ENCODE data around the gene CACFD1. TPM values are rescaled to one million over a fixed set of nuclear protein-coding genes. Genes with fewer than 3 reads are reported as not detected.

Gene CACFD1
- total RNA-seq, 4 donors from 2014 or later, result 6.8 to 11.6 (median 9.4) TPM

DNA sequence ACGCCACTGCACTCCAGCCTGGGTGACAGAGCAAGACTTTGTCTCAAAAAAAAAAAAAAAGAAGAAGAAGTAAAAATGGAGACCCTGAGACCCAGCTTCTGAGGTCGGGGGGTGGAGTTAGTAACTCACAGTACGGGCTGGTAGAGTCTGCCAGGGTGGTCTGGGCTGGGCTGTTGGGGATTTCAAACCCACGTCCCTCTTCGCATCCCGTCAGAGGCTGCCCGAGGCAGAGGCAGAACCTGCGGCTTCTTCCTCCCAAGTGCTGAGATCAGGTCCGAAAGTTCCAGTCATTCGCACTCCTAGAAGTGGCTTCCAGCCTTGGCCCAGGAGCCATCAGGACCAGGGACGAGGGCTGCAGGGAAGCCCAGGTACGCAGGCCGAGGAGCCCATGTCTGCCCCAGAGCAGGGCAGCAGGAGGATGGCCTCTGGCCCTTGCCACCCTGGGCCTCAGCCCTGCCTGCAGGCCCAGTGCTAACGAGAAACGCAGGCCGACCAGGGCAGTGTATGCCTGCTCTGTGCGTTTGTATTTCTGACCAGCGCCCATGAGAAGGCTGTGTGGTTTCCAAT lies 29.0 kb downstream of the CACFD1 start:
- 88% methylated on average over 16 of the region's 18 CpGs for WGBS
- DNase-seq (ENCODE audit: low spot score in 2 of 2), result no peak
- H3K27ac ChIP-seq, result no peak overlapping the region
- peaks cover 14% of the 10 kb centered on the region for H3K27me3 ChIP-seq
- H3K4me3 ChIP-seq, result no peak overlapping the region
- TF ChIP-seq EP300 (IDR thresholded peaks at IDR 0.05) (no peak), POLR2A (IDR thresholded peaks at IDR 0.05) (no peak), POLR2AphosphoS5 (IDR thresholded peaks at IDR 0.05) (no peak)
- TF ChIP-seq, protein P1, sequence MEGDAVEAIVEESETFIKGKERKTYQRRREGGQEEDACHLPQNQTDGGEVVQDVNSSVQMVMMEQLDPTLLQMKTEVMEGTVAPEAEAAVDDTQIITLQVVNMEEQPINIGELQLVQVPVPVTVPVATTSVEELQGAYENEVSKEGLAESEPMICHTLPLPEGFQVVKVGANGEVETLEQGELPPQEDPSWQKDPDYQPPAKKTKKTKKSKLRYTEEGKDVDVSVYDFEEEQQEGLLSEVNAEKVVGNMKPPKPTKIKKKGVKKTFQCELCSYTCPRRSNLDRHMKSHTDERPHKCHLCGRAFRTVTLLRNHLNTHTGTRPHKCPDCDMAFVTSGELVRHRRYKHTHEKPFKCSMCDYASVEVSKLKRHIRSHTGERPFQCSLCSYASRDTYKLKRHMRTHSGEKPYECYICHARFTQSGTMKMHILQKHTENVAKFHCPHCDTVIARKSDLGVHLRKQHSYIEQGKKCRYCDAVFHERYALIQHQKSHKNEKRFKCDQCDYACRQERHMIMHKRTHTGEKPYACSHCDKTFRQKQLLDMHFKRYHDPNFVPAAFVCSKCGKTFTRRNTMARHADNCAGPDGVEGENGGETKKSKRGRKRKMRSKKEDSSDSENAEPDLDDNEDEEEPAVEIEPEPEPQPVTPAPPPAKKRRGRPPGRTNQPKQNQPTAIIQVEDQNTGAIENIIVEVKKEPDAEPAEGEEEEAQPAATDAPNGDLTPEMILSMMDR (IDR thresholded peaks at IDR 0.05), result no peak
- H3K9me3 ChIP-seq, result no peaks in the 10 kb centered on the region
- H3K4me1 ChIP-seq, result peaks cover 11% of the 10 kb centered on the region
- H3K36me3 ChIP-seq, result no peaks in the 10 kb centered on the region

DNA sequence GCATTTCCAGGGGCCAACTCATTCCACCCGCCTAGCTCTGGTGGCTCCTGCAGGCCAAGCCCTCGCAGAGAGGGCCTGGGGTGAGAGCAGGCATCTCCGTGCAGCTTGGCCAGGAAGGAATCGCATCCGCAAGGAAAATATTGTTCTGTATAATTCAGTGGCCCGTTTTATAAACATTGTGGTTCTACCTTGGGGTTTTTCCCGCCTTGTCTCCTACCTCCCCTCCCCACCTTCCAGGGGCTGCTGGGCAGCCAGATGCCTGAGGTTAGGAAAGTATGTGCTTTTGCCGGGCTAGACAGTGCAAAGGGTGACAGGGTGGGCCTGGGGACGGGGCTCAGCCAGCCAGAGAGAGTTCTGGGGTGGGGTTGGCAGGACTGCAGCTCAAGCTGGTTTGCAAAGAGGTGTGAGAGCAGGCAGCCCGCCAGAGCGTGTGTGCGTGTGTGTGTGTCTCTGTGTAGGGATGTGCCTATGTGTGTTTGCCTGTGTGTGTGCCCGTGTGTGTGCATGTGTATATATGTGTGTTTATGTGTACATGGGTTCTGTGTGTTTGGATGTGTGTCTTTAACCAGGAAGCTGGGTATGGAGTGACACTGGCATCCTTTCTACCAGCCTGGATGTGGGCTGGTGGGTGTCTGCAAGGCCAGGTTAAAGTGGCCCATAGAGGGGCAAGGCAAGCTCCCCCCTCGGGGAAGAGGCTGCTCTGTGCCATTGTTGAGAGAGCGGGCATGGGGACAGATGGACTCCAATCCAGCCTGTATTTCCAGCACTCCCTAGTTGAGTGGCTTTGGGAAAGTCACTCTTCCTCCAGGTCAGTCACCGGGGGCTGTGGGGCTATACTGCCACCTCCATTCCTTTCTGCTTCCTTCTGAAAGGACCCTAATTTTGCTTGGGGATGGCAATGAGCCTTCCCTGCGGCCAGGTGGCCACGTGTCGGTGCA lies 29.7 kb downstream of the CACFD1 start:
- Histone ChIP-seq H3K27ac (no peak overlapping the region), H3K36me3 (no peaks in the 10 kb centered on the region), H3K4me1 (peaks cover 11% of the 10 kb centered on the region), H3K27me3 (peaks cover 20% of the 10 kb centered on the region), H3K4me3 (no peak overlapping the region), H3K9me3 (no peaks in the 10 kb centered on the region)
- no peak for TF ChIP-seq POLR2AphosphoS5 (IDR thresholded peaks at IDR 0.05)
- TF ChIP-seq EP300 (IDR thresholded peaks at IDR 0.05), result no peak
- TF ChIP-seq, protein P1 (IDR thresholded peaks at IDR 0.05), result no peak
- no peak for TF ChIP-seq POLR2A (IDR thresholded peaks at IDR 0.05)
- 83% methylated on average over 17 of the region's 19 CpGs for WGBS
- no peak for DNase-seq (ENCODE audit: low spot score in 2 of 2)

DNA sequence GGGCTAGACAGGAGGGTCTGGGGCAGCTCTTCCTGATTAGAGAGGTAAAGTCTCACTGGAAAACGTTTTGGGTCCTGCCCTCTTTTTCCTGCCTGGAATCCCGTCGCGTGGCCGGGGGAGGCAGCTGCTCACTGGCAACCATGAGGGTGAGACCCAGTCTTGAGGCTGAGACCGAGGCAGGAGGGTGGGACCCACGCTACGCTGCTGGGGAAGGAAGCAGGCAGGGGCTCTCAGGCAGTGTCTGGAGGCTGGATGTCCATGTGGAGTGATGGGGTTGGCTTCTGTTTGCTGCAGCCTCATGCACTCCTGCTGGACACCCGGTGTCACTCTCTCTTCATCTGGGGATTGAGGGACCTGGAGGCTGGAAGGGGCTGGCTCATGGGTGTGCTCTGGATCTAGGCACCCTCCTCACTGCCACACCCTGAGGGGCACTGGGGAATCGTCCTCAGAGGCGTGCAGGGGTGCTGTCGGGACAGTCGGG lies 30.5 kb downstream of the CACFD1 start:
- H3K4me1 ChIP-seq, result peaks cover 11% of the 10 kb centered on the region
- H3K27ac ChIP-seq, result no peak overlapping the region
- H3K4me3 ChIP-seq, result no peak overlapping the region
- 59% methylated on average over 11 of the region's 13 CpGs for WGBS
- no peak for TF ChIP-seq POLR2AphosphoS5 (IDR thresholded peaks at IDR 0.05)
- TF ChIP-seq EP300 (IDR thresholded peaks at IDR 0.05), result no peak
- TF ChIP-seq, protein P1 (IDR thresholded peaks at IDR 0.05), result no peak
- no peak for TF ChIP-seq POLR2A (IDR thresholded peaks at IDR 0.05)
- DNase-seq (ENCODE audit: low spot score in 2 of 2), result no peak
- peaks cover 23% of the 10 kb centered on the region for H3K27me3 ChIP-seq
- no peaks in the 10 kb centered on the region for H3K36me3 ChIP-seq
- no peaks in the 10 kb centered on the region for H3K9me3 ChIP-seq

DNA sequence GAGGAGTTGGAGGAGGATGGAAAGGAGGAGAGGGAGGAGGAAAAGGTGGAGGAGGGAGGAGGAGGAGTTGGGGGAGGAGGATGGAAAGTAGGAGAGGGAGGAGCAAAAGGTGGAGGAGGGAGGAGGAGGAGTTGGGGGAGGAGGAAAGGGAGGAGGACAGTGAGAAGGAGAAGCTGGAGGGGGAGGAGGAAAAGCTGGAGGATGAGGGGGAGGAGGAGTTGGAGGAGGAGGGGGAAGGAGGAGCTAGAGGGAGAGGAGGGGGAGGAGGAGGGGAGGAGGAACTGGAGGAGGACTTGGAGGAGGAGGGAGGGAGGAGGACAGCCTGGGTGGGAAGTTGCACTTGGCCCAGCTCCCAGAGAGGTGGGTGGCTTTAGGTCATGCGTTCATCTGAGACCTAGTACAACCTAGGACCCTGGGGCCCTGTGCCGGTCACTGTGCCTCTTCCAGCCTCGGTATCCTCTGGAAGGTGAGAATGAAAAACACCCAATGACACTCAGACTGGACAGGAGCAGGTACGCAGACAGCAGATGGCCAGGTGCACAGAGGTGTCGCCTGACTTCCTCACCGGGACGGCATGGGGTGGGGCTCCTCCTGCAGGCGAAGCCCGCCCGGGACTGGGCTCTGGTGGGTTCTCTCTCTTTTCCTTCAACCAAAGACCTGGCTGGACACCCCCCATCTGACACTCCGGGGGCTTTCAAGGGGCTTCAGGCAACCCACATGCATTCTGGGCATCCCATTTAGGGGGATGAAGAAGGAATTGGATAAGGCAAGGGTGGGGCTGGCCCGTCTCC lies 31.3 kb downstream of the CACFD1 start:
- Histone ChIP-seq H3K4me3 (no peak overlapping the region), H3K9me3 (no peaks in the 10 kb centered on the region), H3K36me3 (no peaks in the 10 kb centered on the region), H3K4me1 (peaks cover 11% of the 10 kb centered on the region), H3K27ac (no peak overlapping the region), H3K27me3 (peaks cover 25% of the 10 kb centered on the region)
- TF ChIP-seq POLR2AphosphoS5 (IDR thresholded peaks at IDR 0.05), result no peak
- TF ChIP-seq, protein P1 (IDR thresholded peaks at IDR 0.05), result no peak
- TF ChIP-seq POLR2A (IDR thresholded peaks at IDR 0.05), result no peak
- TF ChIP-seq EP300 (IDR thresholded peaks at IDR 0.05), result no peak
- no peak for DNase-seq (ENCODE audit: low spot score in 2 of 2)
- 37% methylated on average over 3 of the region's 12 CpGs for WGBS
